T-helper 1 cell (primary cell): ENCODE data around the gene EHMT1.

ENCODE experiments used
- DNase-seq, 5 donors: peaks; one replicate each; pipeline ENCODE4 v3.0.0-alpha.2; 2012 to 2020

EHMT1 gene

GRCh38 chr9:137832830-137833590 lies 214.2 kb downstream of the EHMT1 start:
- no peak for DNase-seq

GRCh38 chr9:137833721-137834613 lies 215.2 kb downstream of the EHMT1 start:
- DNase-seq, result no peak

- DNase-seq, result no peak
These were observed 216.2 kb downstream of the EHMT1 start for GRCh38 chr9:137834846-137835546.

GRCh38 chr9:137836151-137836830 lies 217.5 kb downstream of the EHMT1 start:
- no peak for DNase-seq

- no peak for DNase-seq
These were observed 218.0 kb downstream of the EHMT1 start for GRCh38 chr9:137836831-137837241.

GRCh38 chr9:137837345-137838278 lies 218.8 kb downstream of the EHMT1 start:
- no peak for DNase-seq

GRCh38 chr9:137838576-137838975 lies 219.8 kb downstream of the EHMT1 start:
- no peak for DNase-seq

GRCh38 chr9:137843355-137843754 lies 224.6 kb downstream of the EHMT1 start:
- no peak for DNase-seq

GRCh38 chr9:137851516-137852267 lies 232.9 kb downstream of the EHMT1 start:
- DNase-seq, result no peak

- DNase-seq, result no peak
These were observed 234.7 kb downstream of the EHMT1 start for GRCh38 chr9:137853392-137853995.

- no peak for DNase-seq
These were observed 241.6 kb downstream of the EHMT1 start for GRCh38 chr9:137860361-137860760.

- DNase-seq, result no peak
These were observed 246.9 kb downstream of the EHMT1 start for GRCh38 chr9:137865581-137866145.

- DNase-seq, result no peak
These were observed 247.7 kb downstream of the EHMT1 start for GRCh38 chr9:137866226-137867141.

- DNase-seq, result no peak
These were observed 251.6 kb downstream of the EHMT1 start for GRCh38 chr9:137870432-137870831.

GRCh38 chr9:137872296-137872695 lies 253.5 kb downstream of the EHMT1 start:
- no peak for DNase-seq

GRCh38 chr9:137873408-137873807 lies 254.6 kb downstream of the EHMT1 start:
- DNase-seq, result no peak

GRCh38 chr9:137873858-137874362 lies 255.1 kb downstream of the EHMT1 start:
- DNase-seq, result no peak

- DNase-seq, result no peak
These were observed 256.5 kb downstream of the EHMT1 start for GRCh38 chr9:137875354-137875753.

- no peak for DNase-seq
These were observed 257.0 kb downstream of the EHMT1 start for GRCh38 chr9:137875846-137876245.
